IMR-90 (cell line): ENCODE measurements around the gene CT47C1. TPM values are rescaled to one million over a fixed set of nuclear protein-coding genes. Genes with fewer than 3 reads are reported as not detected.
A peak's percentile ranks its signal among the peaks of the same experiment; 100 is the strongest.

Experiments
- ATAC-seq: fragments of 200-7000 bp; cut with Tn5 transposase; 2 replicates; pipeline ENCODE4 v1.9.1; 2020; ENCODE audit warnings: low read depth, mild to moderate bottlenecking, moderate library complexity
- BruUV-seq: library from RNA; stranded (reverse); fragments of 400-500 nt; replicated peaks from 2 replicates; lab custom pipeline; 2021; lab: Mats Ljungman, UMichigan
- CTCF ChIA-PET: fragments of 300-600 bp; formaldehyde crosslinking; extraction: SDS; loops from one replicate; lab custom pipeline; 2021; ENCODE audit warnings: antibody characterized with exemption; lab: Yijun Ruan, JAX
- POLR2A ChIA-PET: fragments of 300-600 bp; sonication (Branson Sonifier 250); formaldehyde crosslinking; loops from one replicate; lab custom pipeline; 2022; ENCODE audit warnings: antibody characterized with exemption; ENCODE audit not compliant: unreplicated experiment; lab: Charles Lee
- DNase-seq: peaks from one replicate; pipeline ENCODE4 v3.0.0; 2013
- H2AFZ ChIP-seq: replicated peaks from 2 replicates; pipeline ENCODE3; 2013; ENCODE audit warnings: low read length, mild to moderate bottlenecking; ENCODE audit not compliant: poor library complexity
- H2AK5ac ChIP-seq: 2 replicates; pipeline ENCODE4 v1.6.1; 2013; ENCODE audit warnings: low read depth, low read length, inconsistent platforms
- H2AK9ac ChIP-seq: replicated peaks from 2 replicates; pipeline ENCODE3; 2013; ENCODE audit warnings: mild to moderate bottlenecking, low read depth, low read length, moderate library complexity; ENCODE audit not compliant: poor library complexity
- H2BK120ac ChIP-seq: 2 replicates; pipeline ENCODE4 v1.6.1; 2013; ENCODE audit warnings: low read depth, low read length, inconsistent platforms
- H2BK15ac ChIP-seq: 3 replicates; pipeline ENCODE4 v1.6.1; 2013; ENCODE audit warnings: low read depth, low read length, inconsistent platforms
- H2BK20ac ChIP-seq: 2 replicates; pipeline ENCODE4 v1.6.1; 2013; ENCODE audit warnings: low read depth, mild to moderate bottlenecking, inconsistent platforms, low read length, moderate library complexity
- H2BK5ac ChIP-seq: 2 replicates; pipeline ENCODE4 v1.6.1; 2013; ENCODE audit warnings: mild to moderate bottlenecking, low read depth, low read length, inconsistent platforms; ENCODE audit not compliant: poor library complexity, severe bottlenecking
- H3K14ac ChIP-seq: replicated peaks from 2 replicates; pipeline ENCODE4 v1.6.1; 2013; ENCODE audit warnings: low read depth, low read length, inconsistent platforms
- H3K18ac ChIP-seq: 2 replicates; pipeline ENCODE4 v1.6.1; 2013; ENCODE audit warnings: low read depth, low read length, control low read depth
- H3K23ac ChIP-seq: 2 replicates; pipeline ENCODE4 v1.6.1; 2013; ENCODE audit warnings: low read depth, low read length, inconsistent platforms
- H3K27ac ChIP-seq: 2 replicates; pipeline ENCODE4 v1.5.1; 2013; ENCODE audit warnings: mild to moderate bottlenecking, control low read depth, low read length; ENCODE audit not compliant: insufficient read depth
- H3K27me3 ChIP-seq: 2 replicates; pipeline ENCODE4 v1.6.1; 2013; ENCODE audit warnings: low read length; ENCODE audit not compliant: control insufficient read depth, insufficient read depth
- H3K36me3 ChIP-seq: 2 replicates; pipeline ENCODE4 v1.6.1; 2013; ENCODE audit warnings: low read length, mixed read lengths; ENCODE audit not compliant: control insufficient read depth, insufficient read depth
- H3K4ac ChIP-seq: 2 replicates; pipeline ENCODE4 v1.6.1; 2013; ENCODE audit warnings: low read depth, low read length, inconsistent platforms
- H3K4me1 ChIP-seq: 2 replicates; pipeline ENCODE4 v1.6.1; 2013; ENCODE audit warnings: low read length, mixed read lengths; ENCODE audit not compliant: control insufficient read depth, insufficient read depth
- H3K4me2 ChIP-seq: 2 replicates; pipeline ENCODE4 v1.6.1; 2013; ENCODE audit warnings: low read depth, mild to moderate bottlenecking, control low read depth, low read length, moderate library complexity
- H3K4me3 ChIP-seq: 2 replicates; pipeline ENCODE4 v1.5.1; 2013; ENCODE audit warnings: low read depth, mild to moderate bottlenecking, control low read depth, low read length, moderate library complexity; ENCODE audit not compliant: insufficient read depth
- H3K56ac ChIP-seq: 2 replicates; pipeline ENCODE4 v1.6.1; 2013; ENCODE audit warnings: low read length, inconsistent platforms; ENCODE audit not compliant: insufficient read depth; ENCODE audit errors: extremely low read depth
- H3K79me1 ChIP-seq, 2 experiments: 2 replicates each; pipeline ENCODE4 v1.6.1; 2013; ENCODE audit warnings: low read length in 2 of 2, inconsistent platforms in 1 of 2, low read depth in 1 of 2
- H3K9ac ChIP-seq: 2 replicates; pipeline ENCODE4 v1.6.1; 2013; ENCODE audit warnings: low read depth, low read length, control low read depth
- H3K9me1 ChIP-seq: 2 replicates; pipeline ENCODE4 v1.6.1; 2013; ENCODE audit warnings: low read length, inconsistent platforms; ENCODE audit not compliant: insufficient read depth
- H3K9me3 ChIP-seq: 2 replicates; pipeline ENCODE4 v1.6.1; 2013; ENCODE audit warnings: low read length; ENCODE audit not compliant: control insufficient read depth, insufficient read depth
- H4K20me1 ChIP-seq: 2 replicates; pipeline ENCODE4 v1.6.1; 2013; ENCODE audit warnings: low read length, inconsistent platforms; ENCODE audit not compliant: insufficient read depth
- H4K5ac ChIP-seq: 2 replicates; pipeline ENCODE4 v1.6.1; 2013; ENCODE audit warnings: mild to moderate bottlenecking, low read depth, low read length, control low read depth
- H4K8ac ChIP-seq, 2 experiments: 2 replicates each; pipeline ENCODE4 v1.6.1; 2013; ENCODE audit warnings: low read depth in 2 of 2, low read length in 2 of 2, control low read depth in 1 of 2, inconsistent platforms in 1 of 2
- H4K91ac ChIP-seq: 2 replicates; pipeline ENCODE4 v1.6.1; 2013; ENCODE audit warnings: low read depth, low read length, inconsistent platforms; ENCODE audit not compliant: insufficient read depth
- BHLHE40 ChIP-seq: fragments of 150-350 bp; IDR thresholded peaks from 2 replicates; pipeline ENCODE4 v1.6.1; 2016; ENCODE audit warnings: mild to moderate bottlenecking, low read depth, low read length
- CEBPB ChIP-seq: IDR thresholded peaks from 2 replicates; pipeline ENCODE4 v1.6.1; 2012; ENCODE audit warnings: low read depth, low read length, improper control_type of control experiment
- FOS ChIP-seq: fragments of 150-350 bp; IDR thresholded peaks from 2 replicates; pipeline ENCODE4 v1.6.1; 2016; ENCODE audit warnings: low read depth, low read length
- MAFK ChIP-seq: IDR thresholded peaks from 2 replicates; pipeline ENCODE4 v1.6.1; 2012; ENCODE audit warnings: low read depth, low read length, improper control_type of control experiment
- MAZ ChIP-seq: IDR thresholded peaks from 2 replicates; pipeline ENCODE4 v1.6.1; 2012; ENCODE audit warnings: low read depth, mild to moderate bottlenecking, low read length, improper control_type of control experiment, moderate library complexity, borderline replicate concordance
- MXI1 ChIP-seq: IDR thresholded peaks from 2 replicates; pipeline ENCODE4 v1.6.1; 2012; ENCODE audit warnings: low read depth, mild to moderate bottlenecking, low read length, moderate library complexity, borderline replicate concordance
- NFE2L2 ChIP-seq: fragments of 150-350 bp; IDR thresholded peaks from 2 replicates; pipeline ENCODE4 v1.6.1; 2016; ENCODE audit warnings: low read depth, mild to moderate bottlenecking, low read length
- RAD21 ChIP-seq: IDR thresholded peaks from 2 replicates; pipeline ENCODE4 v1.6.1; 2012; ENCODE audit warnings: low read length, improper control_type of control experiment
- RFX5 ChIP-seq: IDR thresholded peaks from 2 replicates; pipeline ENCODE4 v1.8.0; 2012; ENCODE audit warnings: low read depth, mild to moderate bottlenecking, low read length, moderate library complexity
- SMC3 ChIP-seq: fragments of 150-350 bp; IDR thresholded peaks from 2 replicates; pipeline ENCODE4 v1.6.1; 2016; ENCODE audit warnings: low read depth, mild to moderate bottlenecking, antibody characterized with exemption, low read length, moderate library complexity
- whole genome bisulfite sequencing, 2 experiments: methylation state at CpG; one replicate each; pipeline versions ENCODE4 v1.1.5 to v1.1.7; 2013; ENCODE audit warnings: missing lambda C conversion rate in 2 of 2; ENCODE audit not compliant: insufficient read length in 1 of 2; ENCODE audit errors: extremely low coverage in 2 of 2; 5-methylcytosine and 5-hydroxymethylcytosine counted together
- dilution Hi-C: fragments of 300-500 bp; cut with HindIII; formaldehyde crosslinking; loops from one replicate; pipeline ENCODE4 v1.14.3; 2018; ENCODE audit warnings: low sequenced_read_pairs; ENCODE audit not compliant: unreplicated experiment
- in situ Hi-C: fragments of 300-500 bp; cut with MboI; formaldehyde crosslinking; loops from 3 replicates; pipeline ENCODE4 v1.14.3; 2019; ENCODE audit warnings: low sequenced_read_pairs, inconsistent platforms, mixed read lengths
- intact Hi-C: fragments of 100-400 bp; cut with micrococcal nuclease; formaldehyde crosslinking; loops from 2 replicates; pipeline ENCODE4 v1.10.0; 2022
- polyA plus RNA-seq, 3 experiments: library from polyadenylated mRNA; depleted of rRNA; stranded (reverse); fragments of >200 nt; gene quantifications; 2 replicates each; pipeline ENCODE4 v1.2.3, GENCODE V29; 2012; ENCODE audit warnings: low replicate concordance in 1 of 3
- total RNA-seq: library from RNA; depleted of rRNA; stranded (reverse); fragments of >200 nt; gene quantifications from 2 replicates; pipeline ENCODE4 v1.2.3, GENCODE V29; 2012
- TF ChIP-seq, protein P1 (sequence below): conservative IDR thresholded peaks from 2 replicates; pipeline ENCODE4 v1.5.1; 2012; ENCODE audit warnings: mild to moderate bottlenecking, low read depth, low read length, improper control_type of control experiment
- TF ChIP-seq, protein P2 (sequence below): fragments of 150-350 bp; IDR thresholded peaks from 2 replicates; pipeline ENCODE4 v1.6.1; 2017; ENCODE audit warnings: mild to moderate bottlenecking, antibody characterized with exemption, low read length, low read depth

The CT47C1 gene
- total and polyA plus RNA-seq, 2 of the 4 experiments (the other 2 are of a cell fraction), result not detected

DNA sequence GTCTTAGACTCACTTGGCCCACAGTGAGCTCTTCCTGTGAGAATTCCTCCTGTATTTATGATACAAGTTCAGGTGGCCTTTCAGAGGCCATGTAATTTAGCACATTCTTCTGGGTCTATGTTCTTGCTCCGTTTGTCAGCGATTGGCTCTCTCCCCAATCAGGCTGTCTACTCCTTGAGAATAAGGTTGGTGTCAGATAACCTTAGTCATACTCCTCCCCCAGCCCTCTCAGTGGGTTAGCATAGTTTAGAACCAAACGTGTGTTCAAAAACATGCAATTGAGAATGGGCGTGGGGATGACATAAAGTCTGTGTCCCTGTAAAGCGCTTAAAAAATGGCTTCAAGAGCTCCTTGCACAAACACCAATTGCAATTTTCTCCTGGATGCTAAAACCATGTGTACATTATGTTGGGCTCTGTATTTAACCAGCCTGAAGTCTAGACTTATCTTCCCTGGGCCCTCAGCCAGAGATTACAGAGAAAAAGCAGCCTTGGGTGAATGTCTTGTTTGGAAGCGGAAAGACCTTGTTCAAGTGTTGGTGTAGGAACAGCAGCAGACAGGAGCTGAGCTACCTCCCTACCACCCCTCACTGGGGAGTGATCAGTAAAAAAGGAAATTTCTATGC, 9.9 kb upstream of the CT47C1 start:
- no peak overlapping the region for H2BK5ac ChIP-seq
- H3K27me3 ChIP-seq, result peaks cover 8% of the 10 kb centered on the region
- H3K9me1 ChIP-seq, result no peaks in the 10 kb centered on the region
- H2AK9ac ChIP-seq, result no peak overlapping the region
- ATAC-seq (no peak), DNase-seq (peak; percentile 19)
- no peak overlapping the region for H3K56ac ChIP-seq
- no peak overlapping the region for H3K27ac ChIP-seq
- H3K18ac ChIP-seq, result no peak overlapping the region
- no peaks in the 10 kb centered on the region for H3K9me3 ChIP-seq
- intact Hi-C loops, result no loop called here
- no peak overlapping the region for H3K4ac ChIP-seq
- no peaks in the 10 kb centered on the region for H3K79me1 ChIP-seq
- TF ChIP-seq, protein P1, sequence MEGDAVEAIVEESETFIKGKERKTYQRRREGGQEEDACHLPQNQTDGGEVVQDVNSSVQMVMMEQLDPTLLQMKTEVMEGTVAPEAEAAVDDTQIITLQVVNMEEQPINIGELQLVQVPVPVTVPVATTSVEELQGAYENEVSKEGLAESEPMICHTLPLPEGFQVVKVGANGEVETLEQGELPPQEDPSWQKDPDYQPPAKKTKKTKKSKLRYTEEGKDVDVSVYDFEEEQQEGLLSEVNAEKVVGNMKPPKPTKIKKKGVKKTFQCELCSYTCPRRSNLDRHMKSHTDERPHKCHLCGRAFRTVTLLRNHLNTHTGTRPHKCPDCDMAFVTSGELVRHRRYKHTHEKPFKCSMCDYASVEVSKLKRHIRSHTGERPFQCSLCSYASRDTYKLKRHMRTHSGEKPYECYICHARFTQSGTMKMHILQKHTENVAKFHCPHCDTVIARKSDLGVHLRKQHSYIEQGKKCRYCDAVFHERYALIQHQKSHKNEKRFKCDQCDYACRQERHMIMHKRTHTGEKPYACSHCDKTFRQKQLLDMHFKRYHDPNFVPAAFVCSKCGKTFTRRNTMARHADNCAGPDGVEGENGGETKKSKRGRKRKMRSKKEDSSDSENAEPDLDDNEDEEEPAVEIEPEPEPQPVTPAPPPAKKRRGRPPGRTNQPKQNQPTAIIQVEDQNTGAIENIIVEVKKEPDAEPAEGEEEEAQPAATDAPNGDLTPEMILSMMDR, result no peak
- TF ChIP-seq MAZ, result no peak
- TF ChIP-seq MXI1, result no peak
- TF ChIP-seq BHLHE40, result no peak
- TF ChIP-seq, protein P2, sequence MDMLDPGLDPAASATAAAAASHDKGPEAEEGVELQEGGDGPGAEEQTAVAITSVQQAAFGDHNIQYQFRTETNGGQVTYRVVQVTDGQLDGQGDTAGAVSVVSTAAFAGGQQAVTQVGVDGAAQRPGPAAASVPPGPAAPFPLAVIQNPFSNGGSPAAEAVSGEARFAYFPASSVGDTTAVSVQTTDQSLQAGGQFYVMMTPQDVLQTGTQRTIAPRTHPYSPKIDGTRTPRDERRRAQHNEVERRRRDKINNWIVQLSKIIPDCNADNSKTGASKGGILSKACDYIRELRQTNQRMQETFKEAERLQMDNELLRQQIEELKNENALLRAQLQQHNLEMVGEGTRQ, result no peak
- no peak for TF ChIP-seq SMC3
- TF ChIP-seq RFX5, result no peak
- TF ChIP-seq RAD21, result no peak
- no peak for TF ChIP-seq FOS
- no peak for TF ChIP-seq MAFK
- TF ChIP-seq NFE2L2, result no peak
- no peak for TF ChIP-seq CEBPB
- no peak overlapping the region for H2AFZ ChIP-seq
- H3K9ac ChIP-seq, result no peak overlapping the region
- BruUV-seq, result no TSS peak
- H2AK5ac ChIP-seq, result no peak overlapping the region
- no CpG with 5 or more reads among the region's 6 CpGs for WGBS, 2 experiments
- H3K14ac ChIP-seq, result no peak overlapping the region
- dilution Hi-C loops, result no loop called here
- ChIA-PET POLR2A (no interaction called here), CTCF (no interaction called here)
- H3K36me3 ChIP-seq, result no peaks in the 10 kb centered on the region
- no peak overlapping the region for H3K23ac ChIP-seq
- H2BK120ac ChIP-seq, result no peak overlapping the region
- no peak overlapping the region; the same call in 1 of the 2 replicates for H3K4me2 ChIP-seq
- in situ Hi-C loops, result no loop called here
- no peak overlapping the region for H4K5ac ChIP-seq
- no peak overlapping the region for H4K8ac ChIP-seq
- no peak overlapping the region for H4K91ac ChIP-seq
- H3K4me3 ChIP-seq, result no peak overlapping the region
- H2BK20ac ChIP-seq, result no peak overlapping the region
- no peak overlapping the region for H2BK15ac ChIP-seq
- no peaks in the 10 kb centered on the region for H4K20me1 ChIP-seq
- H3K4me1 ChIP-seq, result no peaks in the 10 kb centered on the region
